ENCODE results near the gene GP1BB. TPM values are rescaled to one million over a fixed set of nuclear protein-coding genes. Genes with fewer than 3 reads are reported as not detected.
"Not testable (repeated sequence)": the region's sequence is repeated elsewhere in the genome, so short reads cannot be mapped to it uniquely, and the experiment has no call there.

GP1BB gene
- 1.4 to 5.7 TPM (median 4.4 TPM) in 3 replicates for total RNA-seq

GRCh38 chr22:19723232-19723982, at the start of gene GP1BB:
GP1BB (plus strand) TSS chr22:19723539; CDS start chr22:19723570, 31 bp downstream.
- Mint-ChIP-seq H3K36me3 (peaks cover 17% of the 10 kb centered on the region), H3K27ac (no peak within 1 kb of the TSS), H3K27me3 (ENCODE audit: low read depth) (peaks cover 86% of the 10 kb centered on the region), H3K4me3 (peak within 1 kb of the TSS; percentile 50), H3K9me3 (no peaks in the 10 kb centered on the region), H3K4me1 (peaks cover 16% of the 10 kb centered on the region)
- TF ChIP-seq CTCF (IDR thresholded peaks at IDR 0.05; ENCODE audit: unreplicated experiment) = peak; percentile 37
- DNase-seq (ENCODE audit: low spot score in 2 of 2, unreplicated experiment in 2 of 2) = no peak

- H3K36me3 Mint-ChIP-seq = no peaks in the 10 kb centered on the region
- H3K9me3 Mint-ChIP-seq = peaks cover 11% of the 10 kb centered on the region
- H3K27me3 Mint-ChIP-seq (ENCODE audit: low read depth) = peaks cover 21% of the 10 kb centered on the region
- TF ChIP-seq CTCF (IDR thresholded peaks at IDR 0.05; ENCODE audit: unreplicated experiment) = no peak
- peaks cover 2% of the 10 kb centered on the region for H3K4me1 Mint-ChIP-seq
- H3K27ac Mint-ChIP-seq = no peak overlapping the region
- no peak overlapping the region for H3K4me3 Mint-ChIP-seq
- no peak for DNase-seq (ENCODE audit: low spot score in 2 of 2, unreplicated experiment in 2 of 2)
Observed at GRCh38 chr22:19673660-19674059, 49.7 kb upstream of the GP1BB start.

GRCh38 chr22:19674129-19674928, 49.0 kb upstream of the GP1BB start:
- TF ChIP-seq CTCF (IDR thresholded peaks at IDR 0.05; ENCODE audit: unreplicated experiment) = no peak
- H3K4me3 Mint-ChIP-seq = no peak overlapping the region
- H3K4me1 Mint-ChIP-seq = peaks cover 8% of the 10 kb centered on the region
- peaks cover 21% of the 10 kb centered on the region for H3K27me3 Mint-ChIP-seq (ENCODE audit: low read depth)
- peaks cover 11% of the 10 kb centered on the region for H3K9me3 Mint-ChIP-seq
- H3K27ac Mint-ChIP-seq = no peak overlapping the region
- DNase-seq (ENCODE audit: low spot score in 2 of 2, unreplicated experiment in 2 of 2) = no peak
- no peaks in the 10 kb centered on the region for H3K36me3 Mint-ChIP-seq

- Mint-ChIP-seq H3K27me3 (ENCODE audit: low read depth) (peaks cover 21% of the 10 kb centered on the region), H3K27ac (no peak overlapping the region), H3K9me3 (peaks cover 11% of the 10 kb centered on the region), H3K4me3 (no peak overlapping the region), H3K4me1 (peaks cover 8% of the 10 kb centered on the region), H3K36me3 (no peaks in the 10 kb centered on the region)
- no peak for TF ChIP-seq CTCF (IDR thresholded peaks at IDR 0.05; ENCODE audit: unreplicated experiment)
- no peak for DNase-seq (ENCODE audit: low spot score in 2 of 2, unreplicated experiment in 2 of 2)
Observed at GRCh38 chr22:19674929-19675253, 48.4 kb upstream of the GP1BB start.

GRCh38 chr22:19675428-19675827, 47.9 kb upstream of the GP1BB start:
- Mint-ChIP-seq H3K4me3 (no peak overlapping the region), H3K27ac (no peak overlapping the region), H3K9me3 (peaks cover 11% of the 10 kb centered on the region), H3K4me1 (peaks cover 8% of the 10 kb centered on the region), H3K36me3 (no peaks in the 10 kb centered on the region), H3K27me3 (ENCODE audit: low read depth) (peaks cover 21% of the 10 kb centered on the region)
- DNase-seq (ENCODE audit: low spot score in 2 of 2, unreplicated experiment in 2 of 2) = no peak
- TF ChIP-seq CTCF (IDR thresholded peaks at IDR 0.05; ENCODE audit: unreplicated experiment) = no peak

- peaks cover 22% of the 10 kb centered on the region for H3K27me3 Mint-ChIP-seq (ENCODE audit: low read depth)
- not testable (repeated sequence) for DNase-seq (ENCODE audit: low spot score in 2 of 2, unreplicated experiment in 2 of 2); H3K4me3 Mint-ChIP-seq
Observed at GRCh38 chr22:19676437-19676836, 46.9 kb upstream of the GP1BB start.

More at GRCh38 chr22:19676437-19676836, 46.9 kb upstream of the GP1BB start:
- H3K36me3 Mint-ChIP-seq, H3K4me1 Mint-ChIP-seq, H3K27ac Mint-ChIP-seq: not testable (repeated sequence)
- peaks cover 14% of the 10 kb centered on the region for H3K9me3 Mint-ChIP-seq

All from mesothelial cell of epicardium (in vitro differentiated cells).